Measurements from ENCODE around the gene STK38.

STK38 gene

GRCh38 chr6:36444470-36444869 is 102.8 kb downstream of the STK38 start:
- no peak for TF ChIP-seq TAF1 (IDR thresholded peaks at IDR 0.05; ENCODE audit: borderline replicate concordance, insufficient read depth, low read length)
- no peak for TF ChIP-seq SIN3A (IDR thresholded peaks at IDR 0.05; ENCODE audit: borderline replicate concordance, insufficient read depth, low read length)
- TF ChIP-seq, protein P1, sequence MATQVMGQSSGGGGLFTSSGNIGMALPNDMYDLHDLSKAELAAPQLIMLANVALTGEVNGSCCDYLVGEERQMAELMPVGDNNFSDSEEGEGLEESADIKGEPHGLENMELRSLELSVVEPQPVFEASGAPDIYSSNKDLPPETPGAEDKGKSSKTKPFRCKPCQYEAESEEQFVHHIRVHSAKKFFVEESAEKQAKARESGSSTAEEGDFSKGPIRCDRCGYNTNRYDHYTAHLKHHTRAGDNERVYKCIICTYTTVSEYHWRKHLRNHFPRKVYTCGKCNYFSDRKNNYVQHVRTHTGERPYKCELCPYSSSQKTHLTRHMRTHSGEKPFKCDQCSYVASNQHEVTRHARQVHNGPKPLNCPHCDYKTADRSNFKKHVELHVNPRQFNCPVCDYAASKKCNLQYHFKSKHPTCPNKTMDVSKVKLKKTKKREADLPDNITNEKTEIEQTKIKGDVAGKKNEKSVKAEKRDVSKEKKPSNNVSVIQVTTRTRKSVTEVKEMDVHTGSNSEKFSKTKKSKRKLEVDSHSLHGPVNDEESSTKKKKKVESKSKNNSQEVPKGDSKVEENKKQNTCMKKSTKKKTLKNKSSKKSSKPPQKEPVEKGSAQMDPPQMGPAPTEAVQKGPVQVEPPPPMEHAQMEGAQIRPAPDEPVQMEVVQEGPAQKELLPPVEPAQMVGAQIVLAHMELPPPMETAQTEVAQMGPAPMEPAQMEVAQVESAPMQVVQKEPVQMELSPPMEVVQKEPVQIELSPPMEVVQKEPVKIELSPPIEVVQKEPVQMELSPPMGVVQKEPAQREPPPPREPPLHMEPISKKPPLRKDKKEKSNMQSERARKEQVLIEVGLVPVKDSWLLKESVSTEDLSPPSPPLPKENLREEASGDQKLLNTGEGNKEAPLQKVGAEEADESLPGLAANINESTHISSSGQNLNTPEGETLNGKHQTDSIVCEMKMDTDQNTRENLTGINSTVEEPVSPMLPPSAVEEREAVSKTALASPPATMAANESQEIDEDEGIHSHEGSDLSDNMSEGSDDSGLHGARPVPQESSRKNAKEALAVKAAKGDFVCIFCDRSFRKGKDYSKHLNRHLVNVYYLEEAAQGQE (IDR thresholded peaks at IDR 0.05; ENCODE audit: insufficient read depth in 1 of 2, low read depth in 2 of 2, low read length in 2 of 2) = no peak
